ENCODE results near the gene EXOC3.

DNA sequence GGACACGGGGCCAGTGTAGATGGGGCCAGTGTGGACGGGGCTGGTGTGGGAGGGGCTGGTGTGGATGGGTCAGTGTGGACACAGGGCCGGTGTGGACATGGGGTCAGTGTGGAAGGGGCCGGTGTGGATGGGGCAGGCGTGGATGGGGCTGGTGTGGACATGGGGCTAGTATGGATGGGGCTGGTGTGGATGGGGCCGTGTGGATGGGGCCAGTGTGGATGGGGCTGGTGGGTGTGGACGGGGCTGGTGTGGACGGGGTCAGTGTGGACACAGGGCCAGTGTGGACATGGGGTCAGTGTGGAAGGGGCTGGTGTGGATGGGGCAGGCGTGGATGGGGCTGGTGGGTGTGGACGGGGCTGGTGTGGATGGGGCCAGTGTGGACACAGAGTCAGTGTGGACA, 57.5 kb downstream of the EXOC3 start:
- TF ChIP-seq, protein P1, sequence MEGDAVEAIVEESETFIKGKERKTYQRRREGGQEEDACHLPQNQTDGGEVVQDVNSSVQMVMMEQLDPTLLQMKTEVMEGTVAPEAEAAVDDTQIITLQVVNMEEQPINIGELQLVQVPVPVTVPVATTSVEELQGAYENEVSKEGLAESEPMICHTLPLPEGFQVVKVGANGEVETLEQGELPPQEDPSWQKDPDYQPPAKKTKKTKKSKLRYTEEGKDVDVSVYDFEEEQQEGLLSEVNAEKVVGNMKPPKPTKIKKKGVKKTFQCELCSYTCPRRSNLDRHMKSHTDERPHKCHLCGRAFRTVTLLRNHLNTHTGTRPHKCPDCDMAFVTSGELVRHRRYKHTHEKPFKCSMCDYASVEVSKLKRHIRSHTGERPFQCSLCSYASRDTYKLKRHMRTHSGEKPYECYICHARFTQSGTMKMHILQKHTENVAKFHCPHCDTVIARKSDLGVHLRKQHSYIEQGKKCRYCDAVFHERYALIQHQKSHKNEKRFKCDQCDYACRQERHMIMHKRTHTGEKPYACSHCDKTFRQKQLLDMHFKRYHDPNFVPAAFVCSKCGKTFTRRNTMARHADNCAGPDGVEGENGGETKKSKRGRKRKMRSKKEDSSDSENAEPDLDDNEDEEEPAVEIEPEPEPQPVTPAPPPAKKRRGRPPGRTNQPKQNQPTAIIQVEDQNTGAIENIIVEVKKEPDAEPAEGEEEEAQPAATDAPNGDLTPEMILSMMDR (conservative IDR thresholded peaks at IDR 0.05; ENCODE audit: low read length): no peak
- TF ChIP-seq EZH2phosphoT487 (IDR thresholded peaks at IDR 0.05; ENCODE audit: borderline replicate concordance): no peak
